GM23248 (cell line): Measurements from ENCODE around the gene SMAD1. TPM values are rescaled to one million over a fixed set of nuclear protein-coding genes. Genes with fewer than 3 reads are reported as not detected.

ENCODE experiments used
- DNase-seq: peaks from one replicate; pipeline ENCODE4 v3.0.0-alpha.2; 2015
- H2AFZ ChIP-seq: fragments of 200-600 bp; sonication (generic); 2 replicates; pipeline ENCODE4 v1.6.1; 2016; ENCODE audit warnings: antibody characterized with exemption
- H3F3A ChIP-seq: fragments of 200-600 bp; sonication (generic); 2 replicates; pipeline ENCODE4 v1.6.1; 2016; ENCODE audit warnings: mild to moderate bottlenecking, antibody characterized with exemption, mixed run types; ENCODE audit not compliant: insufficient read depth
- H3K27ac ChIP-seq: fragments of 200-600 bp; sonication (generic); 2 replicates; pipeline ENCODE4 v1.5.1; 2016; ENCODE audit warnings: mild to moderate bottlenecking
- H3K27me3 ChIP-seq: fragments of 200-600 bp; sonication (generic); replicated peaks from 2 replicates; pipeline ENCODE4 v1.6.1; 2016; ENCODE audit warnings: mild to moderate bottlenecking; ENCODE audit not compliant: insufficient read depth
- H3K36me3 ChIP-seq: fragments of 200-600 bp; sonication (generic); 2 replicates; pipeline ENCODE4 v1.6.1; 2016; ENCODE audit warnings: low read depth, mild to moderate bottlenecking
- H3K4me1 ChIP-seq: fragments of 200-600 bp; sonication (generic); 2 replicates; pipeline ENCODE4 v1.6.1; 2016; ENCODE audit warnings: mild to moderate bottlenecking; ENCODE audit not compliant: insufficient read depth
- H3K4me2 ChIP-seq: fragments of 200-600 bp; sonication (generic); one replicate; pipeline ENCODE4 v1.6.1; 2016; ENCODE audit warnings: mild to moderate bottlenecking; ENCODE audit not compliant: unreplicated experiment
- H3K4me3 ChIP-seq: fragments of 200-600 bp; sonication (generic); 2 replicates; pipeline ENCODE4 v1.5.1; 2016; ENCODE audit warnings: mild to moderate bottlenecking
- H3K79me2 ChIP-seq: fragments of 200-600 bp; sonication (generic); 2 replicates; pipeline ENCODE4 v1.6.1; 2016; ENCODE audit warnings: mild to moderate bottlenecking; ENCODE audit not compliant: insufficient read depth
- H3K9ac ChIP-seq: fragments of 200-600 bp; sonication (generic); 2 replicates; pipeline ENCODE4 v1.6.1; 2016; ENCODE audit warnings: mild to moderate bottlenecking
- H3K9me2 ChIP-seq: fragments of 200-600 bp; sonication (generic); 2 replicates; pipeline ENCODE4 v1.6.1; 2016; ENCODE audit warnings: mixed run types, mild to moderate bottlenecking, moderate library complexity; ENCODE audit not compliant: insufficient read depth
- H3K9me3 ChIP-seq: fragments of 200-600 bp; sonication (generic); one replicate; pipeline ENCODE4 v1.6.1; 2017; ENCODE audit warnings: low read depth
- H4K20me1 ChIP-seq: fragments of 200-600 bp; sonication (generic); 2 replicates; pipeline ENCODE4 v1.6.0; 2016; ENCODE audit not compliant: insufficient read depth
- EZH2 ChIP-seq: fragments of 200-600 bp; sonication (generic); IDR thresholded peaks from 2 replicates; pipeline ENCODE4 v1.6.1; 2018; ENCODE audit warnings: antibody characterized with exemption, mild to moderate bottlenecking; ENCODE audit not compliant: insufficient read depth, poor library complexity, severe bottlenecking
- EZH2phosphoT487 ChIP-seq: fragments of 200-600 bp; sonication (generic); IDR thresholded peaks from 2 replicates; pipeline ENCODE4 v1.6.1; 2018; ENCODE audit warnings: antibody characterized with exemption, moderate library complexity, mild to moderate bottlenecking, low read depth; ENCODE audit not compliant: insufficient read depth
- whole genome bisulfite sequencing, 2 experiments: methylation state at CpG; one replicate each; pipeline ENCODE4 v1.1.6; 2015 to 2017; ENCODE audit warnings: low lambda C conversion rate in 2 of 2, low coverage in 1 of 2; ENCODE audit errors: missing lambda C conversion rate in 2 of 2; 5-methylcytosine and 5-hydroxymethylcytosine counted together
- in situ Hi-C: fragments of 300-500 bp; cut with MboI; formaldehyde crosslinking; loops from 2 replicates; pipeline ENCODE4 v1.15.0; 2020
- polyA plus RNA-seq: library from polyadenylated mRNA; unstranded; fragments of >200 nt; fragmentation: Nextera tagmentation; extraction: Ambion mirVana; gene quantifications from 2 replicates; pipeline ENCODE4 v1.2.1, GENCODE V29; 2016
- total RNA-seq: library from RNA; depleted of rRNA; stranded (reverse); fragments of >200 nt; shearing (Covaris generic); gene quantifications from 2 replicates; pipeline ENCODE4 v1.2.3, GENCODE V29; 2014

The SMAD1 gene
- total and polyA plus RNA-seq, 2 experiments from 2014 or later = 20.2 to 24.0 TPM

GRCh38 chr4:145538596-145538995, 56.9 kb downstream of the SMAD1 start:
- 80 to 83% methylated on average over 1 of the region's 1 CpG for WGBS, 2 experiments
- no peaks in the 10 kb centered on the region for H3K4me1 ChIP-seq
- H3K4me2 ChIP-seq = no peak overlapping the region
- TF ChIP-seq EZH2phosphoT487 = no peak
- TF ChIP-seq EZH2 = no peak
- H3K79me2 ChIP-seq = peaks cover 25% of the 10 kb centered on the region; the same call in 1 of the 2 replicates
- no peaks in the 10 kb centered on the region for H3K9me2 ChIP-seq
- H3F3A ChIP-seq = no peaks in the 10 kb centered on the region
- no peak for DNase-seq
- peaks cover 2% of the 10 kb centered on the region; the same call in 1 of the 2 replicates for H4K20me1 ChIP-seq
- H3K27ac ChIP-seq = no peak overlapping the region
- no peak overlapping the region for H2AFZ ChIP-seq
- H3K9me3 ChIP-seq = no peaks in the 10 kb centered on the region
- H3K9ac ChIP-seq = no peak overlapping the region
- H3K36me3 ChIP-seq = peaks cover 10% of the 10 kb centered on the region; the same call in 1 of the 2 replicates
- in situ Hi-C loops = no loop called here
- no peak overlapping the region for H3K4me3 ChIP-seq
- no peaks in the 10 kb centered on the region for H3K27me3 ChIP-seq

GRCh38 chr4:145539671-145540070, 58.0 kb downstream of the SMAD1 start:
- no peak overlapping the region for H2AFZ ChIP-seq
- H3K9me2 ChIP-seq = no peaks in the 10 kb centered on the region
- H3K27ac ChIP-seq = no peak overlapping the region
- H3K9me3 ChIP-seq = no peaks in the 10 kb centered on the region
- H3K4me3 ChIP-seq = no peak overlapping the region
- TF ChIP-seq EZH2phosphoT487 = no peak
- no peak for TF ChIP-seq EZH2
- no peaks in the 10 kb centered on the region for H3K27me3 ChIP-seq
- DNase-seq = no peak
- in situ Hi-C loops = no loop called here
- no peaks in the 10 kb centered on the region for H3F3A ChIP-seq
- no peak overlapping the region for H3K9ac ChIP-seq
- 89 to 98% methylated on average over 4 of the region's 4 CpGs for WGBS, 2 experiments
- H3K4me1 ChIP-seq = no peaks in the 10 kb centered on the region
- H3K4me2 ChIP-seq = no peak overlapping the region
- H3K36me3 ChIP-seq = peaks cover 10% of the 10 kb centered on the region; the same call in 1 of the 2 replicates
- H4K20me1 ChIP-seq = peaks cover 2% of the 10 kb centered on the region; the same call in 1 of the 2 replicates
- H3K79me2 ChIP-seq = peaks cover 17% of the 10 kb centered on the region; the same call in 1 of the 2 replicates

- Histone ChIP-seq H3K79me2 (peaks cover 11% of the 10 kb centered on the region; the same call in 1 of the 2 replicates), H3K27ac (no peak overlapping the region), H3K9me3 (no peaks in the 10 kb centered on the region), H3F3A (peaks cover 4% of the 10 kb centered on the region; the same call in 1 of the 2 replicates), H3K4me1 (peaks cover 3% of the 10 kb centered on the region; the same call in 1 of the 2 replicates), H3K4me3 (no peak overlapping the region), H4K20me1 (peaks cover 2% of the 10 kb centered on the region; the same call in 1 of the 2 replicates), H3K9ac (no peak overlapping the region), H3K4me2 (no peak overlapping the region), H3K36me3 (peaks cover 10% of the 10 kb centered on the region; the same call in 1 of the 2 replicates), H3K9me2 (no peaks in the 10 kb centered on the region), H2AFZ (no peak overlapping the region), H3K27me3 (no peaks in the 10 kb centered on the region)
- 77 to 79% methylated on average over 3 of the region's 3 CpGs for WGBS, 2 experiments
- TF ChIP-seq EZH2phosphoT487 = no peak
- no peak for DNase-seq
- in situ Hi-C loops = no loop called here
Observed at GRCh38 chr4:145540235-145540634, 58.6 kb downstream of the SMAD1 start.

- H3K9ac ChIP-seq = no peak overlapping the region
- no peak overlapping the region for H2AFZ ChIP-seq
- no peaks in the 10 kb centered on the region for H3K27me3 ChIP-seq
- in situ Hi-C loops = no loop called here
- no peak overlapping the region for H3K27ac ChIP-seq
- TF ChIP-seq EZH2 (no peak), EZH2phosphoT487 (no peak)
- peaks cover 2% of the 10 kb centered on the region; the same call in 1 of the 2 replicates for H4K20me1 ChIP-seq
- H3K4me3 ChIP-seq = no peak overlapping the region
- DNase-seq = no peak
- H3F3A ChIP-seq = peaks cover 10% of the 10 kb centered on the region; the same call in 1 of the 2 replicates
- no peaks in the 10 kb centered on the region for H3K9me2 ChIP-seq
- no peak overlapping the region for H3K4me2 ChIP-seq
- no peaks in the 10 kb centered on the region for H3K9me3 ChIP-seq
- H3K36me3 ChIP-seq = peaks cover 10% of the 10 kb centered on the region; the same call in 1 of the 2 replicates
- H3K79me2 ChIP-seq = 0 out of 2 replicates have a peak, but pooled peaks cover 2% of the 10 kb centered on the region
- H3K4me1 ChIP-seq = peaks cover 15% of the 10 kb centered on the region
- 55 to 65% methylated on average over 4 of the region's 4 CpGs for WGBS, 2 experiments
Observed at GRCh38 chr4:145541346-145541745, 59.7 kb downstream of the SMAD1 start.
